Endothelial cell of umbilical vein (primary cell): ENCODE results near the gene DSCAML1.

Source experiments
- CTCF ChIP-seq, 2 donors: IDR thresholded peaks; 1 replicate in 1 of 2; 2 replicates in 1 of 2; pipeline ENCODE4 v1.5.1; 2011; ENCODE audit warnings: low read length in 2 of 2, mild to moderate bottlenecking in 2 of 2, moderate library complexity in 2 of 2, control low read depth in 1 of 2, inconsistent platforms in 1 of 2, low read depth in 1 of 2; ENCODE audit not compliant: insufficient read depth in 1 of 2; ENCODE audit errors: extremely low read depth in 1 of 2
- EZH2 ChIP-seq: IDR thresholded peaks from 2 replicates; pipeline ENCODE4 v1.6.1; 2012; ENCODE audit warnings: borderline replicate concordance, low read depth, mild to moderate bottlenecking, moderate library complexity, low read length, inconsistent platforms; ENCODE audit not compliant: severe bottlenecking
- FOS ChIP-seq: IDR thresholded peaks from 2 replicates; pipeline ENCODE4 v1.6.1; 2011; ENCODE audit warnings: mild to moderate bottlenecking, low read length, moderate library complexity, borderline replicate concordance; ENCODE audit not compliant: insufficient read depth
- GATA2 ChIP-seq: IDR thresholded peaks from 2 replicates; pipeline ENCODE4 v1.7.0; 2011; ENCODE audit warnings: low read depth, mild to moderate bottlenecking, moderate library complexity, mixed read lengths, low read length; ENCODE audit not compliant: insufficient read length, insufficient read depth
- JUN ChIP-seq: IDR thresholded peaks from 2 replicates; pipeline ENCODE4 v1.6.1; 2011; ENCODE audit warnings: borderline replicate concordance, low read depth; ENCODE audit not compliant: insufficient read length, insufficient read depth
- MAX ChIP-seq: IDR thresholded peaks from 2 replicates; pipeline ENCODE4 v1.6.1; 2011; ENCODE audit not compliant: insufficient read depth, insufficient read length
- MYC ChIP-seq: IDR thresholded peaks from one replicate; pipeline ENCODE4 v1.6.1; 2011; ENCODE audit warnings: mild to moderate bottlenecking, low read depth, low read length
- POLR2A ChIP-seq: IDR thresholded peaks from 2 replicates; pipeline ENCODE4 v1.6.1; 2012; ENCODE audit warnings: low read depth, mild to moderate bottlenecking, control low read depth, low read length
- POLR2AphosphoS5 ChIP-seq: IDR thresholded peaks from 2 replicates; pipeline ENCODE4 v1.6.1; 2012; ENCODE audit warnings: low read depth, mild to moderate bottlenecking, control low read depth, low read length, moderate library complexity; ENCODE audit not compliant: insufficient read depth

DNA sequence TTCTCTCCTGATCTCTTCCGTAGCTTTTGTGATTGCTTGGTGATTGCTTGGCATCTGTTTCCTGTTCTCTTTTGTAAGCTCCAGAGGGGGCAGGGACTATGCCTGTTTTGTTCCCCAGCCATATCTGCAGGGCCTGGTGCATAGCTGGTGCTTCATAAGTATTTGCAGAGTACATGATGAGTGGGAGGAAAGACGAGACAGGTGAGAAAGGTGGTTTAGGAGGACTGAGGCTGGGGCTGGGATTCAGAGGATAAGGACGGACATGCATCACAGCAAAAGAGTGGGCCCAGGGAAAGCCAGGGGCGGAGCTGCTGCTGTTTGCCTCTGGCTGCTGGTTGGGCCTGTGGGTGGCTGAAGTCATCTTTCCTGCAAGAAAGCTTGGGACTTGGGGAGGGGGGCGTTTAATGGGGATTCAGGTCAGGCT lies 62.4 kb downstream of the DSCAML1 start:
- no peak for TF ChIP-seq CTCF (IDR thresholded peaks at IDR 0.05; ENCODE audit: extremely low read depth in 1 of 2, insufficient read depth in 1 of 2, low read depth in 1 of 2, low read length in 2 of 2)
- TF ChIP-seq POLR2A = no peak
- no peak for TF ChIP-seq FOS
- TF ChIP-seq MAX = no peak
- TF ChIP-seq POLR2AphosphoS5 = no peak
- no peak for TF ChIP-seq EZH2
- TF ChIP-seq MYC = no peak
- TF ChIP-seq JUN = no peak
- no peak for TF ChIP-seq GATA2
